ENCODE data around the gene GFRA1.

GFRA1 gene

DNA sequence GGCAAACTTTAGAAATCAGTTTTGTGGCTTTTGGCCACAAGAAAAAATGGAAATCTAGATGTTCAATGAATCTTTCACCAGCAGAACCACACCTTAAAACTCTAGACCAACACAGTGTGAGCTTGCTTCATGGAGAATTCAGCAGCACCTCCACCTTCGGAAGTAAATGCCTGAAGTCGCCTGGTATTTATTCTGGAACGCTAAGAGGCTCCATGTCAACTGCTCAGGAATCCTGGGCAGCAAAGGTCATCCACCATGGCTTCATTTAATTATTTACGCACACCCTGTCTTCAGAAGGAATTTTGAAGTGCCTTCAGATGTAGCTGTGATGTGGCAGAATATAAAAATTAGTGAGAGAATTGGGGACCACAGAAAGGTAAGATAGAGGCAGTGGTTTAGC is 167.7 kb downstream of the GFRA1 start (continued):
- TF ChIP-seq, protein P1, sequence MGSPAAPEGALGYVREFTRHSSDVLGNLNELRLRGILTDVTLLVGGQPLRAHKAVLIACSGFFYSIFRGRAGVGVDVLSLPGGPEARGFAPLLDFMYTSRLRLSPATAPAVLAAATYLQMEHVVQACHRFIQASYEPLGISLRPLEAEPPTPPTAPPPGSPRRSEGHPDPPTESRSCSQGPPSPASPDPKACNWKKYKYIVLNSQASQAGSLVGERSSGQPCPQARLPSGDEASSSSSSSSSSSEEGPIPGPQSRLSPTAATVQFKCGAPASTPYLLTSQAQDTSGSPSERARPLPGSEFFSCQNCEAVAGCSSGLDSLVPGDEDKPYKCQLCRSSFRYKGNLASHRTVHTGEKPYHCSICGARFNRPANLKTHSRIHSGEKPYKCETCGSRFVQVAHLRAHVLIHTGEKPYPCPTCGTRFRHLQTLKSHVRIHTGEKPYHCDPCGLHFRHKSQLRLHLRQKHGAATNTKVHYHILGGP (tag by site-specific recombination; IDR thresholded peaks at IDR 0.05) = no peak
- no peak for TF ChIP-seq ZFP37 (tag by site-specific recombination; IDR thresholded peaks at IDR 0.05)

DNA sequence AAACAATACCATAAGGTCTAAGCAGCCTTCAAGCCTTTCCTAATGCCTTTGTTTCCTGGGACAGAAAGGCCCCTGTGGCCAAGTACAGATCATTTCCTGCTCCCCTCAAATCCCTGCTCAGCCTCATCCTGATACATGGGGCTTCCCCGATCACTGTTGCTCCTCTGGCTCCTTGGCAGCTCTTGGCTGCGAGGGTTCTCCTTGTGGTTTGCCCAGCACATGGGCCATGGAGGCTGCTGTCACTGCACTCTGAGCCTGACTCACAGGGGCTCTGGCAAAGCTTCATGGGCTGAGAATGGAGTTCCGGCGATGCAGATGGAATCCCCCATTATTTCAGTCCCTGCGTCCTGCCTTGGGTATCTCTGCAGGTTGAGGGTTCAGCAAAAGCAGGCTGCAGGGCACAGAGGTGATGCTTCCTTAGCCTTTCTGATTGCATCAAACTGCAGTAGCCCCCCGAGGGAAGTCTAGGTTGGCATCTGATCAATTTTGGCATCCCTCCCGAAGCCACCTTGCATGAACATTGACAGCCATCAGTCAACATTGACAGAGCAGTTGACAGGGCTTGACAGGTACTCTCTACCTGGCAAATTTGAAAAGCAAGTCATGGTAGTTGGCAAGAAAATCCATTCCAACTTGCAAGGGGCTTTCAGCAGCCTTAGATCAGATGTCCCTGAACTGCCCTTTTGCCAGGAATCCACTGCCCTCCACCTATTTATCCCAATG is 168.6 kb downstream of the GFRA1 start:
- ChIA-PET POLR2A (no interaction called here), CTCF (no interaction called here)
- TF ChIP-seq MYNN (tag by site-specific recombination; IDR thresholded peaks at IDR 0.05; ENCODE audit: borderline replicate concordance) (no peak), ZNF2 (tag by site-specific recombination; IDR thresholded peaks at IDR 0.05) (no peak), HOXD13 (CRISPR knock-in tag; IDR thresholded peaks at IDR 0.05; ENCODE audit: borderline replicate concordance) (no peak), ZEB2 (tag by site-specific recombination; IDR thresholded peaks at IDR 0.05) (no peak), ZNF629 (tag by site-specific recombination; IDR thresholded peaks at IDR 0.05) (no peak), ZNF600 (tag by site-specific recombination; IDR thresholded peaks at IDR 0.05) (no peak), ZXDB (tag by site-specific recombination; IDR thresholded peaks at IDR 0.05) (no peak)
- TF ChIP-seq, protein P2, sequence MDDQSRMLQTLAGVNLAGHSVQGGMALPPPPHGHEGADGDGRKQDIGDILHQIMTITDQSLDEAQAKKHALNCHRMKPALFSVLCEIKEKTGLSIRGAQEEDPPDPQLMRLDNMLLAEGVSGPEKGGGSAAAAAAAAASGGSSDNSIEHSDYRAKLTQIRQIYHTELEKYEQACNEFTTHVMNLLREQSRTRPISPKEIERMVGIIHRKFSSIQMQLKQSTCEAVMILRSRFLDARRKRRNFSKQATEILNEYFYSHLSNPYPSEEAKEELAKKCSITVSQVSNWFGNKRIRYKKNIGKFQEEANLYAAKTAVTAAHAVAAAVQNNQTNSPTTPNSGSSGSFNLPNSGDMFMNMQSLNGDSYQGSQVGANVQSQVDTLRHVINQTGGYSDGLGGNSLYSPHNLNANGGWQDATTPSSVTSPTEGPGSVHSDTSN (CRISPR knock-in tag; IDR thresholded peaks at IDR 0.05) = no peak
- TF ChIP-seq, protein P3, sequence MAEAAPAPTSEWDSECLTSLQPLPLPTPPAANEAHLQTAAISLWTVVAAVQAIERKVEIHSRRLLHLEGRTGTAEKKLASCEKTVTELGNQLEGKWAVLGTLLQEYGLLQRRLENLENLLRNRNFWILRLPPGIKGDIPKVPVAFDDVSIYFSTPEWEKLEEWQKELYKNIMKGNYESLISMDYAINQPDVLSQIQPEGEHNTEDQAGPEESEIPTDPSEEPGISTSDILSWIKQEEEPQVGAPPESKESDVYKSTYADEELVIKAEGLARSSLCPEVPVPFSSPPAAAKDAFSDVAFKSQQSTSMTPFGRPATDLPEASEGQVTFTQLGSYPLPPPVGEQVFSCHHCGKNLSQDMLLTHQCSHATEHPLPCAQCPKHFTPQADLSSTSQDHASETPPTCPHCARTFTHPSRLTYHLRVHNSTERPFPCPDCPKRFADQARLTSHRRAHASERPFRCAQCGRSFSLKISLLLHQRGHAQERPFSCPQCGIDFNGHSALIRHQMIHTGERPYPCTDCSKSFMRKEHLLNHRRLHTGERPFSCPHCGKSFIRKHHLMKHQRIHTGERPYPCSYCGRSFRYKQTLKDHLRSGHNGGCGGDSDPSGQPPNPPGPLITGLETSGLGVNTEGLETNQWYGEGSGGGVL (tag by site-specific recombination; IDR thresholded peaks at IDR 0.05) = no peak
- TF ChIP-seq, protein P4, sequence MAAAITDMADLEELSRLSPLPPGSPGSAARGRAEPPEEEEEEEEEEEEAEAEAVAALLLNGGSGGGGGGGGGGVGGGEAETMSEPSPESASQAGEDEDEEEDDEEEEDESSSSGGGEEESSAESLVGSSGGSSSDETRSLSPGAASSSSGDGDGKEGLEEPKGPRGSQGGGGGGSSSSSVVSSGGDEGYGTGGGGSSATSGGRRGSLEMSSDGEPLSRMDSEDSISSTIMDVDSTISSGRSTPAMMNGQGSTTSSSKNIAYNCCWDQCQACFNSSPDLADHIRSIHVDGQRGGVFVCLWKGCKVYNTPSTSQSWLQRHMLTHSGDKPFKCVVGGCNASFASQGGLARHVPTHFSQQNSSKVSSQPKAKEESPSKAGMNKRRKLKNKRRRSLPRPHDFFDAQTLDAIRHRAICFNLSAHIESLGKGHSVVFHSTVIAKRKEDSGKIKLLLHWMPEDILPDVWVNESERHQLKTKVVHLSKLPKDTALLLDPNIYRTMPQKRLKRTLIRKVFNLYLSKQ (tag by site-specific recombination; IDR thresholded peaks at IDR 0.05; ENCODE audit: borderline replicate concordance) = no peak
- Histone ChIP-seq H3K4me1 (ENCODE audit: control insufficient read depth, insufficient read depth, low read length) (no peaks in the 10 kb centered on the region), H3K4me3 (ENCODE audit: low read depth, low read length) (no peak overlapping the region), H3K27ac (ENCODE audit: extremely low read depth, low read depth, low read length) (no peak overlapping the region), H3K9me3 (ENCODE audit: control insufficient read depth, insufficient read depth, low read depth, low read length) (no peaks in the 10 kb centered on the region), H3K36me3 (ENCODE audit: control insufficient read depth in 2 of 2, insufficient read depth in 1 of 2, low read length in 2 of 2) (no peaks in the 10 kb centered on the region)

DNA sequence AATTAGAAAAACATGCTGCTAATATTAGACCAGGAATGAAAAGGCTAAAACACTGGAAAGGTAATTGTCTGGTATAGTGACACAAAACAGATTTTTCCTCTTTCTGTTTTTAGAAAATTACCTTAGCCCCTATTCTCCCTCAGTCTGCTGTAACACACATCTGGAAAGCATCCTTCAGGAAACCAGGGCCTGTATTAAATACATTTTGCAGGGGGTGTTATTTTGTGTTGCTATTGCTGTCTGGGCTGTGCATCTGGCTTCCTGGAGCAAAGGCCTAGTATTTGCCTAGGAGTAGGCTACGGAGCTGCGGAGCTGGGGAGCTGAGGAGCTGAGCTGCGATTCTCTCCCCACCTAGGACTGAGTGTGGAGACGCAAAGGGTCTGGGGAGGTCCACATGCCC is 169.3 kb downstream of the GFRA1 start:
- CTCF ChIA-PET = no interaction called here
- no peaks in the 10 kb centered on the region for H3K9me3 ChIP-seq (ENCODE audit: control insufficient read depth, insufficient read depth, low read depth, low read length)
- POLR2A ChIA-PET = no interaction called here
- H3K4me3 ChIP-seq (ENCODE audit: low read depth, low read length) = no peak overlapping the region
- no peaks in the 10 kb centered on the region for H3K36me3 ChIP-seq (ENCODE audit: control insufficient read depth in 2 of 2, insufficient read depth in 1 of 2, low read length in 2 of 2)
- no peaks in the 10 kb centered on the region for H3K4me1 ChIP-seq (ENCODE audit: control insufficient read depth, insufficient read depth, low read length)
- TF ChIP-seq KLF7 (tag by site-specific recombination; IDR thresholded peaks at IDR 0.05; ENCODE audit: borderline replicate concordance) (no peak), ZNF239 (tag by site-specific recombination; IDR thresholded peaks at IDR 0.05) (no peak), ZNF785 (tag by site-specific recombination; IDR thresholded peaks at IDR 0.05) (no peak)
- TF ChIP-seq, protein P3 (tag by site-specific recombination; IDR thresholded peaks at IDR 0.05) = no peak
- TF ChIP-seq, protein P1 (tag by site-specific recombination; IDR thresholded peaks at IDR 0.05) = no peak
- TF ChIP-seq, protein P5, sequence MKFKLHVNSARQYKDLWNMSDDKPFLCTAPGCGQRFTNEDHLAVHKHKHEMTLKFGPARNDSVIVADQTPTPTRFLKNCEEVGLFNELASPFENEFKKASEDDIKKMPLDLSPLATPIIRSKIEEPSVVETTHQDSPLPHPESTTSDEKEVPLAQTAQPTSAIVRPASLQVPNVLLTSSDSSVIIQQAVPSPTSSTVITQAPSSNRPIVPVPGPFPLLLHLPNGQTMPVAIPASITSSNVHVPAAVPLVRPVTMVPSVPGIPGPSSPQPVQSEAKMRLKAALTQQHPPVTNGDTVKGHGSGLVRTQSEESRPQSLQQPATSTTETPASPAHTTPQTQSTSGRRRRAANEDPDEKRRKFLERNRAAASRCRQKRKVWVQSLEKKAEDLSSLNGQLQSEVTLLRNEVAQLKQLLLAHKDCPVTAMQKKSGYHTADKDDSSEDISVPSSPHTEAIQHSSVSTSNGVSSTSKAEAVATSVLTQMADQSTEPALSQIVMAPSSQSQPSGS (tag by site-specific recombination; IDR thresholded peaks at IDR 0.05; ENCODE audit: low read depth) = no peak
- H3K27ac ChIP-seq (ENCODE audit: extremely low read depth, low read depth, low read length) = no peak overlapping the region

Data from HEK293 (cell line).